HG03108 (cell line): ENCODE data around the gene GPR55.
"Not testable (repeated sequence)": the region's sequence is repeated elsewhere in the genome, so short reads cannot be mapped to it uniquely, and the experiment has no call there.

Source experiments
- ATAC-seq: cut with Tn5 transposase; IDR thresholded peaks from one replicate; pipeline ENCODE4 v1.9.1; 2021; ENCODE audit warnings: moderate library complexity; ENCODE audit not compliant: unreplicated experiment

GPR55 gene

DNA sequence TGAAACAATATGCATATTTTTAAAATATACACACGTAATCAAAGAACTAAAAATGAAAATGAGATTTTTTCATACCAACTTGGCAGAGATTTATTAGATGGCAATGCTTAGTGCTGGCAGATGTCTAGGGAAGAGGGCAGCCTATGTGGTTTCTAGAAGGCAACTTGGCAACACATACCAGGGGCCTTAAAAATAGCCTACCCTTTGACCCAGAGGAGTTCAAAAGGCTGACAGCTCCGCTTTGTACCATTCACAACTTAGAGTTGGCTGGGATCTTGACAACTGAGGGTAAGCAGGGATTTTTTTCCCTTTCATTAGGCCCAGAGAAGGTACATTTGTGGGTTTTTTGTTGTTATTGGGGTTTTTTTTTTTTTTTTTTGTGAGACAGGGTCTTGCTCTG, 26.4 kb upstream of the GPR55 start:
- no peak for ATAC-seq

DNA sequence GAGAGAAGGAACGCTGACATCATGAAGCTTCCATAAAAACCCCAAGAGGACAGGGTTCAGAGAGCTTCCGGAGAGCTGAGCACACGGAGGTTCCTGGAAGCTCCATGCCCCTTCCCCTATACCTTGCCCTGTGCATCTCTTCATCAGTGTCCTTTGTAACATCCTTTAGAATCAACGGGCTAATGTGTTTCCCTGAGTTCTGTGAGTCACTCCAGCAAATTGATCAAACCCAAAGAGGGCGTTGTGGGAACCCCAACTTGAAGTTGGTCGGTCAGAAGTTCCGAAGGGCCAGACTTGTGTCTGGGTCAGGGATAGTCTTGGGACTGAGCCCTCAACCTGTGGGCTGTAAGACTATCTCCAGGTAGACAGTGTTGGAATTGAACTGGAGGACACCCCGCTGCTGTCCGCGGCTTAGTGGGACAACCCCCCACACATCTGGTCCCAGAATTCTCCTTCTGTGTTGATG, 25.9 kb upstream of the GPR55 start:
- ATAC-seq: no peak

DNA sequence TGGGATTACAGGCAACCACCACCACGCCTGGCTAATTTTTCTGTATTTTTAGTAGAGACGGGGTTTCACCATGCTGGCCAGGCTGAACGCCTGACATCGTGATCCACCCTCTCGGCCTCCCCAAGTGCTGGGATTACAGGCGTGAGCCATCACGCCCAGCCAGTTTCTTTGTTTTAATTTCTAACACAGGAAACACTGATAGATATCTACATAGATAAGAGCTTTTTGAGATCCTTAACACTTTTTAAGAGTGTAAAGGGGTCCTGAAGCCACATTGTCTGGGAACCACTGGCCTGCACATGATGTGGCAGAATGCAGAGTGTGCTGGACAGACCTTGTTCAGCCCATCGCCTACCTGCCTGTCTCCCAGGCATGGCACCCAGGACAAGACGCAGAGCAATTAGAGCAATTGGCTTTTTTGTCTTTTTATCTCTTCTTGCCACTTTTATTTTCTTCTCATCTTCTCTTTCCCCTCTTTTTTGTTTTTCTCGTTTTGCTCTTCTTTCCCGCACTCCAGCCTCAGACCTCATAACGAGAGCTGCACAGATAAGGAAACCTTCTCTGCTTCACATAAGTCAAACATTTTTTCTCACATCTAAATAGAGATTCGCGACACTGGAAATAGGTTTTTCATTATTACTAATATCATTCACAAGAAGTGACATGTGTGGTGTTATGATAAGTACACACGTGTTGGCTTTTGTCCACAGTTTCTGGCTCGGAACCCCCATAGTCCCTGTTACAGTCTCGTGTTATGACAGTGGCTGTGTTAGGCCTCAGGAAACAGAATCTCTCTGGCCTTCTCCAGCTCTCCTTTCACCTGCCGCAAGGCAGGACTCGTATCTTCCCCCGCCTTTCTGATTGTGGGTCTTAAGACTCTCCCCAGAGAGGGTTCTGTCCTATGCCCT, 25.2 kb upstream of the GPR55 start:
- ATAC-seq: peak; percentile 38

GRCh38 chr2:230947908-230948365, 22.9 kb upstream of the GPR55 start:
- no peak for ATAC-seq

- ATAC-seq: no peak
Measured at GRCh38 chr2:230947235-230947576, 22.2 kb upstream of the GPR55 start.

DNA sequence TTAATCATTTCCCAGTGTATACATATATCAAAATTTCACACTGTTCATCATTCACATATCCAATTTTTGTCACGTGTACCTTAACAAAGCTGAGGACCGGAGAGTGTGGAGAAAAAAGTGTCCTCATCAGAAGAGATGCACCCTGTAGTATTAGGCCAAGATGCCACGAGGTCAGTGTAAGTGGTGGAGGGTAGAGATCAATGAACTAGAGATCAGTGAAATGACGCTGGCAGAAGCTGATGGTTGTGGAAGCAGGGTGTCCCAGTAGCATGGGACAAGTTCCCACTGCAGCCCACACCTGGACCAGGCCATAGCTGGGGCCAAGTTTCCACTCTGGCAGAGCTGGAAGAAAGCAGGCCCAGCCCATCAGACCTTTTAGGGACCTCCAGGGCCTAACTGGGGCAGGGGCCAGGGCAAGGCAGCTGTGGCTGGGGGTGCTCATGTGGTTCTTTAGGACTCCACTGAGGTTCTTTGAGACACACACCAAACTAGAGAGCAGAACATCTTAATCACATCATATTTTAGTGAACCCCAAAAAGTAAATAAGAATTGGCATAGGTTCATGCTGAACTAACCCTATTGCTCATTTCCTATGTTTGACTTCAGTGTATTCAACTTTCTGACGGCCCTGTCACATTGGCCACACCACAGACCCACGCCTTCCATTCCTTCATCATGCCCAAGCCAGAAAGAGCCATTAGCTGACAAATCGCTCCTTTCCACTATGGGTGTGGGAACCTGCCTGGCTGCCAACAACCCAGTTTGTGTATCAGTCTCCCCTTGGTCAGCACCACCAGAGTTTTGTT, 21.6 kb upstream of the GPR55 start:
- ATAC-seq: no peak

DNA sequence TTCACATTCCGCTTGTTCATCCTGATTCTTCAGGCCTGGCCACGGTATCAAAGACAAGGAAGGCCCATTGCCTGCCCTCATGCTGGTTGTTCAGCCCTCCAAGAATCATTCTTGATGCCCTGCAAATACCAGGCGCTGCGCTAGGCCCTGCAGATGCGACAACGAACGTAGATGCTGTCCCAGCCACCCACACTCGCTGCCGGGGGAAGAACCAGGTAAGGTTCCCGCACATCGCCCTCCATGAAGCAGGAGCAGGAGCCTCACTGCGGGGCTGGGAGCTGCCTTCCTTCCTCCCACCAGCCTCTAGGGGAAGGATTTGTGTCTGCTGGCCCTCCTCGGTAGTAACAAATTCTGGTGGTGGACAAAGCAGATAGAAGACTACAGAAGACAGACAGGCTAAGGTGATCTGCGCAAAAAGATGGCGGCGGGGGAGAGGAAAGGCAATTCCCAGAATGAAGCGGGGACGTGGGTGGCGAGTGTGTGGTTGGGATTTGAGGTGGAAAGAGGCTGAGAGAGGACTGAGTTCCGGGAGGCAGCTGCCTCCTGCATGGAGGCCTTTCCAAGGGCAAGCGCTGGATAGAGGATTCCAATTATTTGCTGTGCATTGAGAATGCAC, 19.8 kb upstream of the GPR55 start:
- ATAC-seq: no peak

DNA sequence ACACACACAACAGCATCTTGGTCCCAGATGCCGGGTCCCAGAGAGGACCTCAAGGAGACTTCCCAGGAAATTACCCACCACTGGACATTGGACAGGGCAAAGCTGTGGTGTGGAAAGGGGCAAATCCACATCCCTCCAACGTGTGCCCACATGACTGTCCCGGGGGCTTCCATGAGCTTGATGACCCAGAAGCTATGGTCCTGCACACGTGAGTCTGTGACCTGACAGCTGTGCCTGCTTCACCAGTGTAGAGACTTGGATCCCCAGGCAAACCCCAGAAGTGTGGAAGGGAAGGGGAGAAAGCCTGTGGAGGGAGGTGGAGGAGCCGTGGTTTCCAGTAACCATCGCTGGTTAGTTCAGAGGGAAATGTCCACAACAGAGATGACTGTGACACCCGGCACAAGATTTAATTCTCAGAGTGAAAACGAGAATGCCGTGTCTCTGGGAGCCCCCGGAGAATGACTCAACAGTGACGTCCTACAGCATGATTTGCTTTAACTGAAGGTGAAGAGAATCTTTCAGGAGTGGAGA, 19.1 kb upstream of the GPR55 start:
- ATAC-seq: peak; percentile 43

DNA sequence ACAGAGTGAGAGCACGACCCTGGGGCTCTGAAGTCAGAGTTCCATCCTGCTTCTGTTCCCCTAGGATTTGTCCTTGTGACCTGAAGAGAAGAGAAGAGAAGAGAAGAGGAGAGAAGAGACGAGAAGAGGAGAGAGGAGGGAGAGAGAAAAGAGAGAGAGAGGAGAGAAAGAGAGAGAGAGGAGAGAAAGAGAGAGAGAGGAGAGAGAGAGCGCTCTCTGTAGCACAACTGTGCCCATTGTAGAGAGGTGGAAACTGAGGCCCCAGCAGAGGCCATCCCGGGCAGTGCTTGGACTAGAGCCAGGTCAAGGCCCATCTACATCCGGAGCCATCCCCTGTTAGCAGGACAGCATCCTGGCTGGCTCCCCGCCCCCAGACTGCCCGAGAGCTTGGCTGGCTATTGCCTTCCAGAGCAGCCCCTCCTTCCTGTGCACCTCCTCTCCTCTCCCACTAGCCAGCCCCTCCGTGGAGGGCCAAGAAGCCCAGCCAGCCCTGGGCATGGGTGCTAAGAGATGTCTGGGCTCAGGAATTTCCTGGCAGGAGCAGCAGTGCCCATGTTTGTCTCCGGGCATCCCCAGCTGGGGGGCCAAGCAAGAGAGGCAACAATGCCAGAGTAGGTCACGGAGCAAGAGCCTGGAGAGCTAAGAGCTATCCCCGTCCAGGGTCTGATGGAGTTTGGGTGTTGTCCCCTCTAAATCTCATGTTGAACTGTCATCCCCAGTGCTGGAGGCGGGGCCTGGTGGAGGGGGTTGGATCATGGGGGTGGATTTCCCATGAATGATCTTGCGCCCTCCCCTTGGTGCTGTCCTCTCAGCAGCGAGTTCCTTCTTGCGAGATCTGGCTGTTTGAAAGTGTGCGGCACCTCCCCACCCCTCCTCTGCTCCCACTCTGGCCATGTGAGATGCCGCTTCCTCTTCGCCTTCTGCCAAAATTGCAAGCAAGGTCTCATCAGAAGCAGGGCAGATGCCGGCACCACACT, 18.2 kb upstream of the GPR55 start:
- ATAC-seq: peak; percentile 60

DNA sequence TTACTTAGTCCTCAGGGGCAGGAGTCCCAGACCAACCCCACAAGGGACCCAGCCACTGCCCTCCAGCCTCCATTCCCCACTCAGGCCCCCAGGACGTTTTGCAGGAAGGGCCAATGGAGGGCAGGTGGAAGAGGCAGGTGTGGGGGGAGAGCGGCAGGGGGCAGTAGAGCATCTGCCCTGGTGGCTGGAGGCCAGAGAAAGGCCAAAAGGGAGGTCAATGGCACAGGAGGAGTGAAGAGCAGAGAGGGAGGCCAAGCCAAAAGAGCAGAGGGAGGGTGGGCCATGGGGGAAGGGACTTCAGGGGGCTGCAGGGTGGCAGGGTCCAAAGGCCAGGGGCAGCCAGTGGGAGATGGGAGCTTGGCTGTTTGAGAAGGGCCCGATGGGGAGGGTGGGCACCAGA, 17.3 kb upstream of the GPR55 start:
- ATAC-seq: no peak

GRCh38 chr2:230941202-230942180, 16.4 kb upstream of the GPR55 start:
- ATAC-seq: no peak

DNA sequence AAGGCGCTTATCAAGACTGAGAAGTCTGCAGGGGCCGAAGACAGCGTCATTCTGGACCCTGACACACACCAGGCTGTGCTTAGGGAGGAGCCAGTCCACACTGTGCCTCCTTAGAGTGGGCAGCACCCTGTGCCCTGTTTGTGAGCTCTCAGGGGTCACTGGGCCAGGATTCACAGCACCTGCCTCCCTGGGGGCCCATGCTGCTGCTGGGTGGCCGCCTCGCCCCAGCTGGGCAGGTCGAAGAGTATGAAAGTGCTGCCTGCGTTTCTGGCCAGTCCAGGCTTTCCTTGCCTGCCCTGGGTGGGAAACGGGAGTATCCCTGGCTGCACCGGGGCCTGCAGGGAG, 15.4 kb upstream of the GPR55 start:
- ATAC-seq: no peak

- no peak for ATAC-seq
Measured at GRCh38 chr2:230939691-230940470, 14.8 kb upstream of the GPR55 start.

DNA sequence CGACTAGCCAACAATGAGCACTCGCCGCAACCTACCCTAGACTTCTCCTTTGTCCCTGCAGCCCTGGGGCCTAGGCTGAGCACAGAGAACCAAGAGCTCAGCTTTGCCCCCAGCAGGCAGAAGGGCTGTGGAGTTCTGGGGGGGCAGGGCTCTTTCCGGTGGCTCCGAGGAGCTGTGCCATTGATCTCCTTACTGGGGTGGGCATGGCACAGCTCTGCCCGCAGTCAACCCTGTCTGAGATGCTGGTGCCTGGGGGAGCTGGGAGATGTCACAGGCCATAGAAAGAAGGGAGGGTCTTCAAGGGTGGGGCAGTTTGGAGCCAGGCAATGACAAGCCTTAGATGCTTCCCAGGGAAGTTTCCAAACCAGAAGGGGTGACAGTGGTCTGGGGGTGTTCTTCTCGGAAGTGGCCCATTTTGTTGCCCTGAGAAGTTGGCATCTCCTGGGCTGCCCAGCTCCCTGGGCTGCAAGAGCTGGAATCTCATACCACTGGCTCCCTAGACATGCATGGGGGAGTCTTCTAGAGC, 14.1 kb upstream of the GPR55 start:
- no peak for ATAC-seq

- ATAC-seq: no peak
Measured at GRCh38 chr2:230938516-230939065, 13.5 kb upstream of the GPR55 start.

DNA sequence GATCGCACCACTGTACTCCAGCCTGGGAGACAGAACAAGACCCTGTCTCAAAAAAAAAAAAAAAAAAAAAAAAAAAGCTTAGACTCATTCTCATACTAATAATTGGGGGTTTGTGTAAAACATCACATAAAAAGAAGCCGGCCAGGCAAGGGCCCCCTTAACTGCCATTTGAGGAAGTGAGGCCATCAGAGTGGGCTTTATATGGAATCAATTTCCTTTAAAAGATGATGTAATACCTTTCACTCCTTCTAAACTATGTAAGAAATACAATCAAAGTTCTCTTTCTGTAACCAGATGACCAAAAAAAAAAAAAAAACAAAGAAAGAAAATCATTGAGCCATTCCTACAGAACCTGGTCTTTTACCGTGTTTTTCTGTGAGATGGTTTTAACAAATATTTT, 13.1 kb upstream of the GPR55 start:
- ATAC-seq: no peak

GRCh38 chr2:230937362-230937761, 12.3 kb upstream of the GPR55 start:
- no peak for ATAC-seq

- ATAC-seq: not testable (repeated sequence)
Measured at GRCh38 chr2:230936243-230936642, 11.2 kb upstream of the GPR55 start.
